K562 (cell line): Measurements from ENCODE around the gene SH3BGRL3. TPM values are rescaled to one million over a fixed set of nuclear protein-coding genes. Genes with fewer than 3 reads are reported as not detected.

Experiments
- ATAC-seq: fragments of 200-7000 bp; cut with Tn5 transposase; 3 replicates; pipeline ENCODE4 v1.9.1; 2020; ENCODE audit warnings: moderate library complexity
- BruUV-seq: library from RNA; stranded (reverse); fragments of 400-500 nt; replicated peaks from 2 replicates; lab custom pipeline; 2021; lab: Mats Ljungman, UMichigan
- CTCF ChIA-PET: fragments of 300-600 bp; formaldehyde crosslinking; extraction: SDS; loops from one replicate; lab custom pipeline; 2021; ENCODE audit warnings: low intra/inter-chr PET ratio; lab: Yijun Ruan, JAX
- POLR2A ChIA-PET: fragments of 300-600, 350-650 bp; sonication (Branson Sonifier 250); formaldehyde crosslinking; extraction: SDS; loops from one replicate; lab custom pipeline; 2021; ENCODE audit warnings: antibody characterized with exemption, inconsistent platforms; lab: Yijun Ruan, JAX
- DNase-seq, 4 experiments: peaks; one replicate each; pipeline versions ENCODE4 v3.0.0 to v3.0.0-alpha.2; 2011 to 2018; ENCODE audit warnings: low spot score in 3 of 4, mixed read lengths in 3 of 4; ENCODE audit errors: extremely low read depth in 1 of 4
- FAIRE-seq: peaks from 2 replicates; lab custom pipeline; 2011; peaks lifted over from hg19 to GRCh38; lab: Jason Lieb, UNC
- H2AFZ ChIP-seq: 2 replicates; pipeline ENCODE4 v1.6.0; 2011; ENCODE audit warnings: low read depth, low read length, control low read depth, inconsistent platforms
- H3K27ac ChIP-seq: fragments of 200-600 bp; 3 replicates; pipeline ENCODE4 v1.8.0; 2011; ENCODE audit warnings: low read depth, mild to moderate bottlenecking, control low read depth, inconsistent platforms, low read length, moderate library complexity, mixed read lengths; ENCODE audit errors: extremely low read depth
- H3K27me3 ChIP-seq, 2 experiments: fragments of 300-600 bp in 1 of 2; 2 replicates in 1 of 2; 3 replicates in 1 of 2; pipeline versions ENCODE4 v1.6.0 to v1.8.0; 2011; ENCODE audit warnings: inconsistent platforms in 2 of 2, low read length in 2 of 2, mild to moderate bottlenecking in 1 of 2, mixed read lengths in 1 of 2, moderate library complexity in 1 of 2; ENCODE audit not compliant: control insufficient read depth in 2 of 2, insufficient read depth in 2 of 2
- H3K36me3 ChIP-seq: fragments of 300-600 bp; 3 replicates; pipeline ENCODE4 v1.8.0; 2011; ENCODE audit warnings: mild to moderate bottlenecking, low read length, inconsistent platforms; ENCODE audit not compliant: control insufficient read depth, insufficient read depth
- H3K4me1 ChIP-seq, 2 experiments: fragments of 200-600 bp in 1 of 2; replicated peaks in 1 of 2; 2 replicates in 1 of 2; 3 replicates in 1 of 2; pipeline versions ENCODE4 v1.5.1 to v1.8.0; 2011; ENCODE audit warnings: inconsistent platforms in 2 of 2, low read length in 2 of 2, mild to moderate bottlenecking in 1 of 2, mixed read lengths in 1 of 2, moderate library complexity in 1 of 2; ENCODE audit not compliant: control insufficient read depth in 2 of 2, insufficient read depth in 2 of 2
- H3K4me2 ChIP-seq: 2 replicates; pipeline ENCODE4 v1.6.1; 2011; ENCODE audit warnings: low read length, control low read depth, inconsistent platforms, mixed read lengths; ENCODE audit not compliant: insufficient read depth
- H3K4me3 ChIP-seq: fragments of 200-600 bp; sonication (generic), shearing (Covaris generic); 2 replicates; pipeline ENCODE4 v1.5.1; 2016; ENCODE audit warnings: control low read depth, inconsistent platforms
- H3K79me2 ChIP-seq: fragments of 200-600 bp; 3 replicates; pipeline ENCODE4 v1.8.0; 2011; ENCODE audit warnings: low read length, inconsistent platforms; ENCODE audit not compliant: control insufficient read depth, insufficient read depth
- H3K9ac ChIP-seq, 2 experiments: 2 replicates each; pipeline versions ENCODE4 v1.6.0 to v1.6.1; 2011; ENCODE audit warnings: low read depth in 2 of 2, low read length in 2 of 2, control low read depth in 1 of 2, inconsistent platforms in 1 of 2, mild to moderate bottlenecking in 1 of 2, mixed read lengths in 1 of 2; ENCODE audit not compliant: insufficient read depth in 1 of 2
- H3K9me1 ChIP-seq: one replicate; pipeline ENCODE4 v1.6.0; 2011; ENCODE audit warnings: inconsistent platforms, mild to moderate bottlenecking, low read length, moderate library complexity; ENCODE audit not compliant: control insufficient read depth, insufficient read depth
- H3K9me3 ChIP-seq: replicated peaks from 2 replicates; pipeline ENCODE4 v1.5.1; 2011; ENCODE audit warnings: low read depth, low read length, inconsistent platforms; ENCODE audit not compliant: control insufficient read depth, insufficient read depth
- H4K20me1 ChIP-seq: replicated peaks from 2 replicates; pipeline ENCODE4 v1.6.1; 2011; ENCODE audit warnings: low read length, inconsistent platforms, mixed read lengths; ENCODE audit not compliant: control insufficient read depth, insufficient read depth
- ATF2 ChIP-seq: sonication (generic); formaldehyde crosslinking; IDR thresholded peaks from 2 replicates; pipeline ENCODE4 v1.8.1; 2022; ENCODE audit warnings: missing genetic modification reagents
- ATF7 ChIP-seq: fragments of 450-650 bp; IDR thresholded peaks from 2 replicates; pipeline ENCODE4 v1.7.1; 2014; ENCODE audit warnings: mild to moderate bottlenecking, moderate library complexity
- BHLHE40 ChIP-seq: IDR thresholded peaks from 2 replicates; pipeline ENCODE4 v1.6.1; 2011; ENCODE audit warnings: low read length, improper control_type of control experiment
- CBX3 ChIP-seq, 2 experiments: IDR thresholded peaks; 1 replicate in 1 of 2; 2 replicates in 1 of 2; pipeline ENCODE4 v1.6.1; 2012; ENCODE audit warnings: inconsistent platforms in 2 of 2, low read length in 2 of 2, borderline replicate concordance in 1 of 2, control low read depth in 1 of 2
- CBX8 ChIP-seq: fragments of 200-600 bp; sonication (generic); IDR thresholded peaks from 2 replicates; pipeline ENCODE4 v1.6.1; 2012; ENCODE audit warnings: borderline replicate concordance, mixed run types, low read depth, mild to moderate bottlenecking, moderate library complexity, mixed read lengths, low read length, control low read depth, inconsistent platforms; ENCODE audit not compliant: poor library complexity, severe bottlenecking; ENCODE audit errors: extremely low read depth
- DPF2 ChIP-seq: fragments of 450-650 bp; IDR thresholded peaks from 2 replicates; pipeline ENCODE4 v1.6.1; 2016
- HDAC3 ChIP-seq: fragments of 450-650 bp; IDR thresholded peaks from 2 replicates; pipeline ENCODE4 v1.6.1; 2018; ENCODE audit warnings: borderline replicate concordance, mild to moderate bottlenecking, moderate library complexity; ENCODE audit not compliant: partially characterized antibody
- HMG20A ChIP-seq: fragments of 450-650 bp; formaldehyde crosslinking; conservative IDR thresholded peaks from 2 replicates; pipeline ENCODE4 v1.4.0; 2020; ENCODE audit warnings: mild to moderate bottlenecking, mixed read lengths
- JUND ChIP-seq, 2 experiments: IDR thresholded peaks; 2 replicates in 1 of 2; 3 replicates in 1 of 2; pipeline ENCODE4 v1.6.1; 2011; ENCODE audit warnings: borderline replicate concordance in 2 of 2, low read depth in 2 of 2, low read length in 2 of 2, improper control_type of control experiment in 1 of 2, missing biosample characterization in 1 of 2, missing genetic modification characterization in 1 of 2, missing genetic modification reagents in 1 of 2
- KDM4B ChIP-seq, 2 experiments: fragments of 450-650 bp in 1 of 2; sonication (generic) in 1 of 2; IDR thresholded peaks; 2 replicates each; pipeline ENCODE4 v1.6.1; 2016 to 2017; ENCODE audit warnings: borderline replicate concordance in 2 of 2, antibody characterized with exemption in 1 of 2, low read depth in 1 of 2, mild to moderate bottlenecking in 1 of 2
- NR2C1 ChIP-seq, 2 experiments: fragments of 450-650 bp; IDR thresholded peaks; 2 replicates each; pipeline ENCODE4 v1.6.1; 2017; ENCODE audit warnings: mild to moderate bottlenecking in 2 of 2, antibody characterized with exemption in 1 of 2, inconsistent platforms in 1 of 2, missing compliant biosample characterization in 1 of 2, missing genetic modification characterization in 1 of 2
- PHF20 ChIP-seq: fragments of 450-650 bp; IDR thresholded peaks from 2 replicates; pipeline ENCODE4 v1.6.1; 2018; ENCODE audit not compliant: partially characterized antibody
- PHTF2 ChIP-seq: fragments of 250-450 bp; sonication (Bioruptor Pico); IDR thresholded peaks from 2 replicates; pipeline ENCODE4 v1.5.0; 2021; ENCODE audit warnings: mild to moderate bottlenecking
- SETDB1 ChIP-seq: IDR thresholded peaks from one replicate; pipeline ENCODE4 v1.6.1; 2012; ENCODE audit warnings: low read length, control low read depth, inconsistent platforms
- SMARCC2 ChIP-seq: fragments of 450-650 bp; IDR thresholded peaks from 2 replicates; pipeline ENCODE4 v1.6.1; 2017; ENCODE audit warnings: antibody characterized with exemption, moderate library complexity, mild to moderate bottlenecking, low read depth
- TAF9B ChIP-seq: fragments of 450-650 bp; IDR thresholded peaks from 2 replicates; pipeline ENCODE4 v1.6.1; 2018; ENCODE audit warnings: mild to moderate bottlenecking; ENCODE audit not compliant: partially characterized antibody
- TSC22D4 ChIP-seq: fragments of 450-650 bp; IDR thresholded peaks from 2 replicates; pipeline ENCODE4 v1.6.1; 2016; ENCODE audit warnings: missing genetic modification characterization, missing biosample characterization, control low read depth
- XRCC3 ChIP-seq: fragments of 450-650 bp; IDR thresholded peaks from 2 replicates; pipeline ENCODE4 v1.6.1; 2017; ENCODE audit warnings: mild to moderate bottlenecking, moderate library complexity
- ZKSCAN1 ChIP-seq: fragments of 150-350 bp; IDR thresholded peaks from 2 replicates; pipeline ENCODE4 v1.6.1; 2016; ENCODE audit warnings: low read depth, low read length
- ZNF165 ChIP-seq: fragments of 250-450 bp; sonication (Bioruptor Pico); IDR thresholded peaks from 2 replicates; pipeline ENCODE4 v1.4.0; 2020; ENCODE audit warnings: borderline replicate concordance
- ZNF785 ChIP-seq: fragments of 250-450 bp; sonication (Bioruptor Pico); IDR thresholded peaks from 2 replicates; pipeline ENCODE4 v1.4.0; 2020; ENCODE audit warnings: mild to moderate bottlenecking
- WGBS: fragments of 100-300 bp; shearing (Covaris generic); methylation state at CpG from one replicate; pipeline ENCODE4 v1.1.6; 2016; ENCODE audit warnings: low coverage, mixed read lengths; ENCODE audit not compliant: insufficient coverage; ENCODE audit errors: missing lambda C conversion rate; 5-methylcytosine and 5-hydroxymethylcytosine counted together
- in situ Hi-C: fragments of 300-500 bp; cut with MboI; formaldehyde crosslinking; loops from 4 replicates; pipeline ENCODE4 v1.15.0; 2018; ENCODE audit warnings: inconsistent platforms, mixed read lengths
- intact Hi-C: fragments of 100-400 bp; cut with micrococcal nuclease; formaldehyde crosslinking; loops from 2 replicates; pipeline ENCODE4 v1.14.2; 2022
- polyA plus RNA-seq, 8 experiments: library from polyadenylated mRNA; depleted of rRNA in 4 of 8; stranded (reverse) in 5 of 8; unstranded in 3 of 8; fragments of >200 nt; fragmentation: Nextera tagmentation in 2 of 8; fragmentation: Illumina TruSeq in 1 of 8; extraction: Ambion mirVana in 2 of 8; extraction: Trizol in 1 of 8; gene quantifications; 2 replicates each; pipeline versions ENCODE4 v1.2.1 to v1.2.3, GENCODE V29; 2011 to 2014; ENCODE audit warnings: inconsistent platforms in 1 of 8, missing spikeins in 1 of 8
- total RNA-seq, 7 experiments: library from RNA; depleted of rRNA in 6 of 7; stranded (reverse); fragments of >200 nt in 6 of 7; fragmentation: Illumina TruSeq in 2 of 7; extraction: Trizol in 2 of 7; gene quantifications; 2 replicates each; pipeline versions ENCODE4 v1.2.1 to v1.2.3, GENCODE V29; 2011 to 2021; ENCODE audit warnings: low replicate concordance in 1 of 7

The SH3BGRL3 gene
- total and polyA plus RNA-seq, 9 of the 15 experiments (the other 6 are each of a cell fraction or from before 2014, with no cell fraction given): 30.3 to 140 (median 54.2) TPM

GRCh38 chr1:26268290-26269197 is 11.3 kb upstream of the SH3BGRL3 start:
- peaks cover 7% of the 10 kb centered on the region; the same call in 1 of the 2 replicates for H3K9me3 ChIP-seq
- FAIRE-seq: no peak
- in situ Hi-C loops: no loop called here
- TF ChIP-seq ZNF165 (no peak), NR2C1 (IDR thresholded peaks at IDR 0.05) (peak; percentile 59), NR2C1 (tag; IDR thresholded peaks at IDR 0.05) (peak; percentile 65), DPF2 (peak; percentile 47; the same call in 1 of the 2 replicates), ZKSCAN1 (no peak), BHLHE40 (no peak), PHTF2 (CRISPR knock-in tag) (no peak), ATF7 (0 out of 2 replicates have a peak, but pooled peaks have one; percentile 14), HDAC3 (no peak), KDM4B (IDR thresholded peaks at IDR 0.05; ENCODE audit: borderline replicate concordance in 2 of 2, low read depth in 1 of 2) (no peak), ZNF785 (CRISPR knock-in tag) (no peak), HMG20A (CRISPR knock-in tag) (no peak), SETDB1 (no peak), PHF20 (no peak), XRCC3 (no peak), CBX8 (no peak), TSC22D4 (tag) (no peak), TAF9B (no peak), JUND (IDR thresholded peaks at IDR 0.05; ENCODE audit: borderline replicate concordance, low read depth, low read length) (peak; percentile 57; the same call in 1 of the 2 replicates), JUND (tag; IDR thresholded peaks at IDR 0.05; ENCODE audit: borderline replicate concordance, low read depth, low read length) (no peak; the same call in 2 of the 3 replicates), ATF2 (CRISPR knock-in tag) (no peak), SMARCC2 (no peak), CBX3 (IDR thresholded peaks at IDR 0.05; ENCODE audit: borderline replicate concordance in 1 of 2, low read length in 2 of 2) (no peak)

More at GRCh38 chr1:26268290-26269197, 11.3 kb upstream of the SH3BGRL3 start:
- H4K20me1 ChIP-seq: no peaks in the 10 kb centered on the region
- 89% methylated on average over 9 of the region's 9 CpGs for WGBS
- no peak overlapping the region for H2AFZ ChIP-seq
- H3K4me1 ChIP-seq: no peaks in the 10 kb centered on the region; a peak in 1 of 5 replicates
- no peaks in the 10 kb centered on the region for H3K9me1 ChIP-seq
- intact Hi-C loops: no loop called here
- peaks cover 9% of the 10 kb centered on the region; the same call in 1 of the 3 replicates for H3K79me2 ChIP-seq
- CTCF ChIA-PET: no interaction called here
- peak overlapping the region; percentile 20; the same call in 1 of the 3 replicates for H3K27ac ChIP-seq
- DNase-seq: no peak
- H3K9ac ChIP-seq: no peak overlapping the region
- ATAC-seq: no peak
- H3K4me2 ChIP-seq: no peak overlapping the region
- POLR2A ChIA-PET: interaction anchor here (0.7 to 2.1 kb wide), 5 partner anchors 9 to 20 kb away, joined by 3 to 10 read pairs (median 3); no protein-coding TSS in a partner anchor
- H3K27me3 ChIP-seq: no peaks in the 10 kb centered on the region
- H3K4me3 ChIP-seq: no peak overlapping the region
- H3K36me3 ChIP-seq: peaks cover 96% of the 10 kb centered on the region
- BruUV-seq: no TSS peak
